OCI-LY7 (cell line): Measurements from ENCODE around the gene ZNF467.

Experiments
- EZH2phosphoT487 ChIP-seq: fragments of 200-600 bp; sonication (generic); IDR thresholded peaks from 2 replicates; pipeline ENCODE4 v1.6.1; 2018; ENCODE audit warnings: low read depth, borderline replicate concordance, mild to moderate bottlenecking, mixed run types, antibody characterized with exemption, low read length, moderate library complexity, mixed read lengths
- TF ChIP-seq, protein P1 (sequence below): fragments of 200-600 bp; sonication (generic); conservative IDR thresholded peaks from 2 replicates; pipeline ENCODE4 v1.5.1; 2014; ENCODE audit warnings: mild to moderate bottlenecking, antibody characterized with exemption, low read length, moderate library complexity, mixed read lengths

DNA sequence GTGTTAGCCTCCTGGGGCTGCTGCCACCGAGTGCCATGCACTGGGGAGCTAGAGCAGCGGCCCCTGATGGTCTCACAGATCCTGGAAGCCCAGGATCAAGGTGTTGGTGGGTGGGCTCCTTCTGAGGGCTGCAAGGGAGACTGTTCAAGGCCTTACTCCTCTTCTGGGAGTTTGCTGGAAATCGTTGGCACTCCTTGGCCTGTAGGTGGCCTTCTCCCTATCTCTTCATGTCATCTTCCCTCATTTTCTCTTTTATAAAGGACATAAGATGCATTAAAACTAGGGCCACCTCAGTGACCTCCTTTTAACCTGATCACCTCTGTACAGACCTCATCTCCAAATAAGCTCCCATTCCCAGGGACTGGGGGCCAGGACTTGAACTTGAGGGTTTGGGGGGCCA lies 37.8 kb upstream of the ZNF467 start:
- TF ChIP-seq, protein P1, sequence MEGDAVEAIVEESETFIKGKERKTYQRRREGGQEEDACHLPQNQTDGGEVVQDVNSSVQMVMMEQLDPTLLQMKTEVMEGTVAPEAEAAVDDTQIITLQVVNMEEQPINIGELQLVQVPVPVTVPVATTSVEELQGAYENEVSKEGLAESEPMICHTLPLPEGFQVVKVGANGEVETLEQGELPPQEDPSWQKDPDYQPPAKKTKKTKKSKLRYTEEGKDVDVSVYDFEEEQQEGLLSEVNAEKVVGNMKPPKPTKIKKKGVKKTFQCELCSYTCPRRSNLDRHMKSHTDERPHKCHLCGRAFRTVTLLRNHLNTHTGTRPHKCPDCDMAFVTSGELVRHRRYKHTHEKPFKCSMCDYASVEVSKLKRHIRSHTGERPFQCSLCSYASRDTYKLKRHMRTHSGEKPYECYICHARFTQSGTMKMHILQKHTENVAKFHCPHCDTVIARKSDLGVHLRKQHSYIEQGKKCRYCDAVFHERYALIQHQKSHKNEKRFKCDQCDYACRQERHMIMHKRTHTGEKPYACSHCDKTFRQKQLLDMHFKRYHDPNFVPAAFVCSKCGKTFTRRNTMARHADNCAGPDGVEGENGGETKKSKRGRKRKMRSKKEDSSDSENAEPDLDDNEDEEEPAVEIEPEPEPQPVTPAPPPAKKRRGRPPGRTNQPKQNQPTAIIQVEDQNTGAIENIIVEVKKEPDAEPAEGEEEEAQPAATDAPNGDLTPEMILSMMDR: peak; percentile 64
- no peak for TF ChIP-seq EZH2phosphoT487
